WTC11 (cell line): ENCODE measurements around the gene AUH. TPM values are rescaled to one million over a fixed set of nuclear protein-coding genes. Genes with fewer than 3 reads are reported as not detected.

ENCODE experiments used
- ATAC-seq: fragments of 200-7000 bp; cut with Tn5 transposase; 2 replicates; pipeline ENCODE4 v1.10.0; 2021; ENCODE audit warnings: mild to moderate bottlenecking, moderate library complexity
- CTCF ChIA-PET: fragments of 300-600 bp; sonication (Branson Sonifier 250); formaldehyde crosslinking; loops from one replicate; lab custom pipeline; 2021; ENCODE audit warnings: antibody characterized with exemption; lab: Charles Lee
- POLR2A ChIA-PET: fragments of 350-600 bp; sonication (Branson Sonifier 250); formaldehyde crosslinking; loops from one replicate; lab custom pipeline; 2021; ENCODE audit warnings: antibody characterized with exemption; lab: Charles Lee
- DNase-seq: peaks from one replicate; pipeline ENCODE4 v3.0.0; 2021; ENCODE audit warnings: low spot score
- H3K27ac Mint-ChIP-seq: 2 replicates; pipeline ENCODE4 v1.8.0; 2021; ENCODE audit warnings: mixed read lengths
- H3K27me3 Mint-ChIP-seq: 2 replicates; pipeline ENCODE4 v1.8.0; 2021; ENCODE audit warnings: low read depth, mild to moderate bottlenecking, moderate library complexity, mixed read lengths
- H3K36me3 Mint-ChIP-seq: 2 replicates; pipeline ENCODE4 v1.8.0; 2021; ENCODE audit warnings: mixed read lengths
- H3K4me1 Mint-ChIP-seq: 2 replicates; pipeline ENCODE4 v1.8.0; 2022; ENCODE audit warnings: mixed read lengths
- H3K4me3 Mint-ChIP-seq: 2 replicates; pipeline ENCODE4 v1.8.0; 2021; ENCODE audit warnings: mild to moderate bottlenecking, moderate library complexity, mixed read lengths
- H3K9me3 Mint-ChIP-seq: 2 replicates; pipeline ENCODE4 v1.8.0; 2021; ENCODE audit warnings: mixed read lengths
- ATF6 ChIP-seq: sonication (generic); formaldehyde crosslinking; IDR thresholded peaks from 2 replicates; pipeline ENCODE4 v1.8.1; 2023; ENCODE audit warnings: mild to moderate bottlenecking, missing genetic modification reagents
- E2F1 ChIP-seq: sonication (generic); formaldehyde crosslinking; IDR thresholded peaks from 2 replicates; pipeline ENCODE4 v1.8.0; 2022; ENCODE audit warnings: mild to moderate bottlenecking, missing genetic modification reagents
- FOXJ3 ChIP-seq: sonication (generic); formaldehyde crosslinking; IDR thresholded peaks from 2 replicates; pipeline ENCODE4 v1.9.0; 2021; ENCODE audit warnings: missing genetic modification reagents, mild to moderate bottlenecking, borderline replicate concordance
- FOXP1 ChIP-seq: sonication (generic); formaldehyde crosslinking; IDR thresholded peaks from 2 replicates; pipeline ENCODE4 v1.8.0; 2022; ENCODE audit warnings: missing genetic modification reagents, mild to moderate bottlenecking, moderate library complexity, borderline replicate concordance
- GTF2I ChIP-seq: fragments of 250-450 bp; sonication (Bioruptor Pico); conservative IDR thresholded peaks from 2 replicates; pipeline ENCODE4 v1.4.0; 2021; ENCODE audit warnings: mild to moderate bottlenecking
- HMGA2 ChIP-seq: fragments of 250-450 bp; sonication (Bioruptor Pico); IDR thresholded peaks from 2 replicates; pipeline ENCODE4 v1.4.0; 2021; ENCODE audit warnings: mild to moderate bottlenecking, moderate library complexity
- IRF2 ChIP-seq: sonication (generic); formaldehyde crosslinking; IDR thresholded peaks from 2 replicates; pipeline ENCODE4 v1.8.0; 2022; ENCODE audit warnings: low read depth, missing genetic modification reagents, borderline replicate concordance
- NFE2L1 ChIP-seq: sonication (generic); formaldehyde crosslinking; IDR thresholded peaks from 2 replicates; pipeline ENCODE4 v1.8.1; 2023; ENCODE audit warnings: missing genetic modification reagents
- NR1H2 ChIP-seq: sonication (generic); formaldehyde crosslinking; IDR thresholded peaks from 2 replicates; pipeline ENCODE4 v1.9.0; 2021; ENCODE audit warnings: mild to moderate bottlenecking, moderate library complexity, missing genetic modification reagents
- OVOL2 ChIP-seq: fragments of 250-450 bp; sonication (Bioruptor Pico); IDR thresholded peaks from 2 replicates; pipeline ENCODE4 v1.9.0; 2021; ENCODE audit warnings: mild to moderate bottlenecking, borderline replicate concordance
- SMAD4 ChIP-seq: sonication (generic); formaldehyde crosslinking; IDR thresholded peaks from 2 replicates; pipeline ENCODE4 v1.8.0; 2022; ENCODE audit warnings: mild to moderate bottlenecking, missing genetic modification reagents
- TP53 ChIP-seq: sonication (generic); formaldehyde crosslinking; IDR thresholded peaks from 2 replicates; pipeline ENCODE4 v1.8.1; 2023; ENCODE audit warnings: mild to moderate bottlenecking, missing genetic modification reagents
- USF2 ChIP-seq: sonication (generic); formaldehyde crosslinking; IDR thresholded peaks from 2 replicates; pipeline ENCODE4 v1.8.1; 2023; ENCODE audit warnings: mild to moderate bottlenecking, missing genetic modification reagents, moderate library complexity
- ZNF121 ChIP-seq: sonication (generic); formaldehyde crosslinking; IDR thresholded peaks from 2 replicates; pipeline ENCODE4 v1.8.0; 2023; ENCODE audit warnings: missing genetic modification reagents
- ZNF219 ChIP-seq: sonication (generic); formaldehyde crosslinking; IDR thresholded peaks from 2 replicates; pipeline ENCODE4 v1.8.0; 2023; ENCODE audit warnings: missing genetic modification reagents, mild to moderate bottlenecking, borderline replicate concordance
- total RNA-seq: library from RNA; stranded (reverse); gene quantifications from 3 replicates; pipeline ENCODE4 v1.2.3, GENCODE V29; 2021

Gene AUH
- total RNA-seq, 1 experiment from 2014 or later = 30.4 TPM

- TF ChIP-seq SMAD4 (CRISPR knock-in tag) = no peak
Measured at GRCh38 chr9:91177081-91177480, 184.6 kb downstream of the AUH start (continued).

- no peak for TF ChIP-seq E2F1
- TF ChIP-seq NFE2L1 (CRISPR knock-in tag) = no peak
- no peak for TF ChIP-seq HMGA2 (CRISPR knock-in tag)
- TF ChIP-seq FOXJ3 = no peak
- no peak for TF ChIP-seq ATF6 (CRISPR knock-in tag)
- TF ChIP-seq FOXP1 (CRISPR knock-in tag) = no peak
- DNase-seq (no peak), ATAC-seq (no peak)
- peaks cover 9% of the 10 kb centered on the region for H3K9me3 Mint-ChIP-seq
- H3K4me3 Mint-ChIP-seq = no peak overlapping the region
- ChIA-PET CTCF (no interaction called here), POLR2A (no interaction called here)
- H3K36me3 Mint-ChIP-seq = no peaks in the 10 kb centered on the region; the same call in 1 of the 2 replicates
- H3K27me3 Mint-ChIP-seq = no peaks in the 10 kb centered on the region; the same call in 1 of the 2 replicates
- H3K4me1 Mint-ChIP-seq = no peaks in the 10 kb centered on the region
- H3K27ac Mint-ChIP-seq = no peak overlapping the region
Measured at GRCh38 chr9:91176426-91176825, 185.3 kb downstream of the AUH start.

GRCh38 chr9:91174772-91175171 is 186.9 kb downstream of the AUH start:
- Mint-ChIP-seq H3K27ac (no peak overlapping the region), H3K4me1 (no peaks in the 10 kb centered on the region), H3K27me3 (no peaks in the 10 kb centered on the region; the same call in 1 of the 2 replicates), H3K9me3 (peaks cover 20% of the 10 kb centered on the region), H3K4me3 (no peak overlapping the region), H3K36me3 (peaks cover 11% of the 10 kb centered on the region)
- CTCF ChIA-PET = no interaction called here
- TF ChIP-seq IRF2 (CRISPR knock-in tag) = no peak
- TF ChIP-seq ZNF219 (CRISPR knock-in tag) = no peak
- no peak for TF ChIP-seq E2F1
- no peak for ATAC-seq
- POLR2A ChIA-PET = no interaction called here
- no peak for DNase-seq

GRCh38 chr9:91172329-91172728 is 189.4 kb downstream of the AUH start:
- DNase-seq (no peak), ATAC-seq (no peak)
- CTCF ChIA-PET = no interaction called here
- Mint-ChIP-seq H3K27ac (no peak overlapping the region), H3K27me3 (no peaks in the 10 kb centered on the region; the same call in 1 of the 2 replicates), H3K36me3 (peaks cover 11% of the 10 kb centered on the region), H3K4me3 (no peak overlapping the region), H3K9me3 (peaks cover 20% of the 10 kb centered on the region), H3K4me1 (peaks cover 2% of the 10 kb centered on the region; the same call in 1 of the 2 replicates)
- POLR2A ChIA-PET = no interaction called here
- no peak for TF ChIP-seq OVOL2
- TF ChIP-seq TP53 (CRISPR knock-in tag) = no peak
- TF ChIP-seq NR1H2 (CRISPR knock-in tag) = no peak
- no peak for TF ChIP-seq USF2 (CRISPR knock-in tag)
- TF ChIP-seq GTF2I = no peak
- no peak for TF ChIP-seq ZNF121 (CRISPR knock-in tag)
